Skeletal muscle cell (primary cell): ENCODE data around the gene ZNF718.
A peak's percentile ranks its signal among the peaks of the same experiment; 100 is the strongest.
"Not testable (repeated sequence)": the region's sequence is repeated elsewhere in the genome, so short reads cannot be mapped to it uniquely, and the experiment has no call there.

Source experiments
- DNase-seq: peaks from one replicate; pipeline ENCODE4 v3.0.0-alpha.2; 2010; ENCODE audit warnings: low read depth
- H3K4me3 ChIP-seq: 2 replicates; pipeline ENCODE4 v1.5.1; 2011; ENCODE audit warnings: low read depth, mild to moderate bottlenecking, control low read depth, low read length, moderate library complexity

Gene ZNF718

GRCh38 chr4:146621-147020 is 22.3 kb downstream of the ZNF718 start:
- no peak for DNase-seq
- no peak overlapping the region for H3K4me3 ChIP-seq

GRCh38 chr4:147233-147632 is 22.9 kb downstream of the ZNF718 start:
- no peak overlapping the region for H3K4me3 ChIP-seq
- no peak for DNase-seq

GRCh38 chr4:161496-162284 is 37.4 kb downstream of the ZNF718 start:
- no peak overlapping the region for H3K4me3 ChIP-seq
- DNase-seq: no peak

GRCh38 chr4:169640-170039 is 45.3 kb downstream of the ZNF718 start:
- DNase-seq, H3K4me3 ChIP-seq: not testable (repeated sequence)

- not testable (repeated sequence) for DNase-seq, H3K4me3 ChIP-seq
These were observed 47.0 kb downstream of the ZNF718 start for GRCh38 chr4:171318-171717.

- DNase-seq: no peak
- H3K4me3 ChIP-seq: no peak overlapping the region
These were observed 49.5 kb downstream of the ZNF718 start for GRCh38 chr4:173666-174314.

GRCh38 chr4:175986-176385 is 51.7 kb downstream of the ZNF718 start:
- H3K4me3 ChIP-seq: no peak overlapping the region
- no peak for DNase-seq

- no peak overlapping the region for H3K4me3 ChIP-seq
- no peak for DNase-seq
These were observed 52.7 kb downstream of the ZNF718 start for GRCh38 chr4:176995-177394.

- not testable (repeated sequence) for H3K4me3 ChIP-seq, DNase-seq
These were observed 57.9 kb downstream of the ZNF718 start for GRCh38 chr4:182225-182624.

- H3K4me3 ChIP-seq: no peak overlapping the region
- DNase-seq: no peak
These were observed 63.8 kb downstream of the ZNF718 start for GRCh38 chr4:188091-188490.

GRCh38 chr4:195159-195558 is 70.9 kb downstream of the ZNF718 start:
- not testable (repeated sequence) for DNase-seq, H3K4me3 ChIP-seq

GRCh38 chr4:200936-201335 is 76.6 kb downstream of the ZNF718 start:
- DNase-seq: no peak
- no peak overlapping the region for H3K4me3 ChIP-seq

GRCh38 chr4:202822-203221 is 78.5 kb downstream of the ZNF718 start:
- not testable (repeated sequence) for DNase-seq, H3K4me3 ChIP-seq

GRCh38 chr4:205097-205756 is 80.9 kb downstream of the ZNF718 start:
- H3K4me3 ChIP-seq: no peak overlapping the region

GRCh38 chr4:206054-206453 is 81.8 kb downstream of the ZNF718 start:
- no peak overlapping the region for H3K4me3 ChIP-seq

More at GRCh38 chr4:205097-205756, 80.9 kb downstream of the ZNF718 start:
- no peak for DNase-seq

GRCh38 chr4:208416-209096 is 84.3 kb downstream of the ZNF718 start:
- not testable (repeated sequence) for H3K4me3 ChIP-seq, DNase-seq

More at GRCh38 chr4:206054-206453, 81.8 kb downstream of the ZNF718 start:
- no peak for DNase-seq

GRCh38 chr4:211033-211511 is 86.8 kb downstream of the ZNF718 start:
- H3K4me3 ChIP-seq: no peak overlapping the region
- no peak for DNase-seq

- DNase-seq: peak; percentile 71
- peak overlapping the region; percentile 69 for H3K4me3 ChIP-seq
These were observed 88.3 kb downstream of the ZNF718 start for GRCh38 chr4:212438-213188.

GRCh38 chr4:213189-213535 is 88.9 kb downstream of the ZNF718 start:
- H3K4me3 ChIP-seq: peak overlapping the region; percentile 69
- DNase-seq: not testable (repeated sequence)
